RWPE2 (cell line): ENCODE data around the gene HSD11B1L.

Source experiments
- ATAC-seq: fragments of 200-7000 bp; cut with Tn5 transposase; 3 replicates; pipeline ENCODE4 v1.9.1; 2021; ENCODE audit warnings: low read depth
- DNase-seq: peaks from one replicate; pipeline ENCODE4 v3.0.0-alpha.2; 2020; ENCODE audit warnings: low spot score
- H3K27ac ChIP-seq: fragments of 450-650 bp; 2 replicates; pipeline ENCODE4 v1.5.1; 2017; ENCODE audit warnings: mild to moderate bottlenecking; ENCODE audit not compliant: poor library complexity, severe bottlenecking
- H3K27me3 ChIP-seq: fragments of 250-450 bp; sonication (Bioruptor Pico); 2 replicates; pipeline ENCODE4 v1.5.1; 2021; ENCODE audit warnings: mild to moderate bottlenecking, moderate library complexity; ENCODE audit not compliant: insufficient read depth, poor library complexity, severe bottlenecking
- H3K36me3 ChIP-seq: fragments of 250-450 bp; sonication (Bioruptor Pico); 2 replicates; pipeline ENCODE4 v1.5.1; 2020; ENCODE audit warnings: low read depth, mild to moderate bottlenecking, moderate library complexity
- H3K4me1 ChIP-seq: fragments of 250-450 bp; sonication (Bioruptor Pico); 2 replicates; pipeline ENCODE4 v1.5.1; 2021; ENCODE audit warnings: mild to moderate bottlenecking, moderate library complexity; ENCODE audit not compliant: insufficient read depth, poor library complexity, severe bottlenecking
- H3K4me3 ChIP-seq: fragments of 250-450 bp; sonication (Bioruptor Pico); 2 replicates; pipeline ENCODE4 v1.5.1; 2021; ENCODE audit warnings: mild to moderate bottlenecking, moderate library complexity; ENCODE audit not compliant: severe bottlenecking
- H3K9me3 ChIP-seq: fragments of 250-450 bp; sonication (Bioruptor Pico); 2 replicates; pipeline ENCODE4 v1.5.1; 2021; ENCODE audit warnings: mild to moderate bottlenecking, moderate library complexity; ENCODE audit not compliant: severe bottlenecking
- CTCF ChIP-seq: fragments of 450-650 bp; IDR thresholded peaks from one replicate; pipeline ENCODE4 v1.5.1; 2017; ENCODE audit warnings: mild to moderate bottlenecking, moderate library complexity; ENCODE audit not compliant: poor library complexity, severe bottlenecking

HSD11B1L gene

DNA sequence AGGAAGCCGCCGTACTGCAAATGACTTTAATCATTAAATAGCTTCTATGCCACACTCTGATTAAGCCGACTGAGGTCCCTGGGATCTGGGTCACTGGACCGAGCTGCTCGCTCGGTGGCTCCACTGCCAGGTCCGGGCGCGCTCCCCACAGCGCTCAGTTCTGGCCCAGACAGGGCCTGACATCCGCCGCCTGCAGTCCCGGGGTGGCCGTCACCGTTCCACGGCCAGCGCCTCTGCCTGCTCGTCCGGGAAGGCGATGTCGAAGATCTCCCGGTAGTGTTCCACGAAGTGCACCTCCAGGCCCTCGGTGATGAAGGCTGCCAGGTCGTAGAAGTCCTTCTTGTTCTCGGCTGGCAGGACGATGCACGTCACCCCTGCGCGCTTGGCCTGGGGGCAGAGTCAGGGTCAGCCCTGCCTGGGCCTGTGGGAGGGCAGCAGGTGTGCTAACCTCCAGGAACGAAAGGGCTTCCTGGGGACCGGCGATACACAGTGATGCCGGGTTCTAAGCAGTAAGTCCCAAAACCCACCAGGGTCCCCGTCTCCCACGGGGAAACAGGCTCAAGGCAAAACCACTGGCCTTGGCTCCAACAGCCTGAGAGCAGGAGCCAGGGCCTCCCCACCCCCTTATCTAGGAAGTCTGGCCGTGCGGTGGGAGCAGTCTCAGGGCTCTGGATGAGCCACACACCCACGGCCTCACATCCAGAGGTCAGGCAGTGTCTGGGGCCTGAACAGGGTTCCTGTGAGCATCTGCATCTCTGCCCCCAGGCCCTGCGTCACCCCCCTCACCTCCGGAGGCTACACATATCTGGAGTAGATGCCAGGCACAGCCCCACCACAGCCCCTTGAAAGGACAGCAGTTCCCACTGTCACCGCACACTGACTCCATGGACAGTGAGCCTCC is 11.2 kb downstream of the HSD11B1L start:
- ATAC-seq (no peak; the same call in 2 of the 3 replicates), DNase-seq (no peak)
- H3K27me3 ChIP-seq, result no peaks in the 10 kb centered on the region
- no peaks in the 10 kb centered on the region for H3K9me3 ChIP-seq
- peak overlapping the region; percentile 89 for H3K27ac ChIP-seq
- H3K4me1 ChIP-seq, result no peaks in the 10 kb centered on the region
- peak overlapping the region; percentile 62 for H3K4me3 ChIP-seq
- TF ChIP-seq CTCF, result no peak
- peaks cover 62% of the 10 kb centered on the region for H3K36me3 ChIP-seq

GRCh38 chr19:5692723-5693194 is 11.9 kb downstream of the HSD11B1L start:
- H3K4me1 ChIP-seq, result no peaks in the 10 kb centered on the region
- DNase-seq (no peak), ATAC-seq (no peak)
- H3K27ac ChIP-seq, result peak overlapping the region; percentile 89
- no peak for TF ChIP-seq CTCF
- no peaks in the 10 kb centered on the region for H3K9me3 ChIP-seq
- H3K4me3 ChIP-seq, result no peak overlapping the region
- peaks cover 63% of the 10 kb centered on the region for H3K36me3 ChIP-seq
- no peaks in the 10 kb centered on the region for H3K27me3 ChIP-seq

DNA sequence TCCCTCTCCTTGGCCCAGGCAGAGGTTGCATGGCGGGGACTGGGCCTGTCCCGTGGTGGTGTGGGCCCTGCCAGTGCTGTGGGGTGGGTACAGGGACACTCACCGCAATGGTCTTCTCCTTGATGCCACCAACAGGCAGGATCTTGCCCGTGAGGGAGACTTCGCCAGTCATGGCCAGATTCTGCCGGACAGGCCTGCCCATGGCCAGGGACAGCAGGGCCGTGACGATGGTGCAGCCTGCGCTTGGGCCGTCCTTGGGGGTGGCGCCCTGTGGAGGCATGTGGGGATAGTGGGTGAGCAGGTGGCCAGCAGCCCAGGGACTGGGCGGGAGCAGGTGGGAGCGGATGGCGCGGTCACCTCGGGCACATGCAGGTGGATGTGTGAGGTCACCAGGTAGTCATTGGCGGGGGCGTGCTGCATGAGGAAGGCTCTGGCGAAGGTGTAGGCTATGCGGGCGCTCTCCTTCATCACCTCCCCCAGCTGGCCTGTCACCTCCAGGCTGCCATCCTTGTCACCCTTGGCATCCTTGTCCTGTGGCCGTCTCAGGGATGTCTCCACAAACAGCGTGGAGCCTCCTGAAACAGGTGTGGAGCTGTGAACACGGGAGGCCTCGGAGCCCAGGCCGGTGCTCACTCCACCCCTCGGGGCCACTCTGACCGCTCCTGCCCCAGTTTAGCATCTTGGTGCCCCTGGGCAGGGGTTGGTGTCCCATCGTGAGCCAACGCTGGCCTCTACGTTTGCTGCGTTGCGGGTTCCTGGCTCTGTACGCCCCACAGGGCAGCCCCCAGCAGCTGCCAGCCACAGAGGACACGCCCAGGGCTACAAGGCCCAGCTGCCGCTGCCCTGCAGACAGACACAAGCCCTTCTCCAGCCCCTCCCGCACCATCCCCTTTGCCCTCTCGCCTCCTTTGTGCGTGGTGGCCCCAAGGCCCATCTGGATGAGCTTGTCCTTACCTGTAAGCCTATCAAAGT is 12.7 kb downstream of the HSD11B1L start:
- H3K36me3 ChIP-seq, result peaks cover 68% of the 10 kb centered on the region
- peak overlapping the region; percentile 89 for H3K27ac ChIP-seq
- H3K4me1 ChIP-seq, result no peaks in the 10 kb centered on the region
- no peaks in the 10 kb centered on the region for H3K27me3 ChIP-seq
- DNase-seq (no peak), ATAC-seq (no peak; the same call in 2 of the 3 replicates)
- no peak overlapping the region for H3K4me3 ChIP-seq
- TF ChIP-seq CTCF, result no peak
- H3K9me3 ChIP-seq, result no peaks in the 10 kb centered on the region

DNA sequence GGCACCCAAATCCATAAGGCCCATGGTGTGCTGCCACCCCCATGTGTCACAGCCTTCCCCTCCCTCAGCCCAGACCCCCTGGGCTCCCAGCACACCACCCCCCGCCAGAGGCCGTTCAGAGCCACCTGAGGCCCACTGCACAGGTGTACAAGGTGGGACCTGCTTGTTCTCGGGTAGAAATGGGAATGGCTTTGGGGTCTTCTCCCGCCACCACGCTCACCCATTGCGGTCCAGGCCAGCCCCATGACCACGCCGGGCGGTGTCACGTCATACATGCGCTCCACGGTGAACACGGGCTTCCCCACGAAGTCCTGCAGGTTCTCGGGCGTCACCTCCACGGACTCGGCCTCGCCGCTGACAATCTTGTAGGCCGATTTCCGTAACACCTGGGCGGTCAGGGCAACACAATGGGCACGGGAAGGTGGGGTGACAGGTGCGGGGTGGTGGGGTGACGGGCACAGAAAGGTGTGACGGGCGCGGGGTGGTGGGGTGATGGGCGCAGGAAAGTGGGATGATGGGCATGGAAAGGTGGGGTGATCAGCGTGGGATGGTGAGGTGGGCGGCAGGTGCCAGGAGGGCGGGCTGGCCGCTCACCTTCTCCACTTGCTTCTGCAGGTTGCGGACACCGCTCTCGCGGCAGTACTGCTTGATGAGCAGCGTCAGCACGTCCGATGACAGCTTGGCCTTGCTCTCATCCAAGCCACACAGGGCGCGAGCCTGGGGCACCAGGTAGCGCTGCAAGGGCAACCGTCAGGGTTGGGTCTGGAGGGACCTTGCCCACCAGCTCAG is 13.5 kb downstream of the HSD11B1L start:
- no peak overlapping the region for H3K4me3 ChIP-seq
- DNase-seq (no peak), ATAC-seq (no peak)
- TF ChIP-seq CTCF, result no peak
- H3K4me1 ChIP-seq, result no peaks in the 10 kb centered on the region
- H3K27me3 ChIP-seq, result no peaks in the 10 kb centered on the region
- H3K27ac ChIP-seq, result no peak overlapping the region
- H3K9me3 ChIP-seq, result no peaks in the 10 kb centered on the region
- peaks cover 76% of the 10 kb centered on the region for H3K36me3 ChIP-seq
